SHP77 (cell line): ENCODE data around the gene DMRTB1.

ENCODE experiments used
- DNase-seq, 2 experiments: peaks; one replicate each; lab custom pipeline; 2025; lab: John Stamatoyannopoulos, UW

Gene DMRTB1

DNA sequence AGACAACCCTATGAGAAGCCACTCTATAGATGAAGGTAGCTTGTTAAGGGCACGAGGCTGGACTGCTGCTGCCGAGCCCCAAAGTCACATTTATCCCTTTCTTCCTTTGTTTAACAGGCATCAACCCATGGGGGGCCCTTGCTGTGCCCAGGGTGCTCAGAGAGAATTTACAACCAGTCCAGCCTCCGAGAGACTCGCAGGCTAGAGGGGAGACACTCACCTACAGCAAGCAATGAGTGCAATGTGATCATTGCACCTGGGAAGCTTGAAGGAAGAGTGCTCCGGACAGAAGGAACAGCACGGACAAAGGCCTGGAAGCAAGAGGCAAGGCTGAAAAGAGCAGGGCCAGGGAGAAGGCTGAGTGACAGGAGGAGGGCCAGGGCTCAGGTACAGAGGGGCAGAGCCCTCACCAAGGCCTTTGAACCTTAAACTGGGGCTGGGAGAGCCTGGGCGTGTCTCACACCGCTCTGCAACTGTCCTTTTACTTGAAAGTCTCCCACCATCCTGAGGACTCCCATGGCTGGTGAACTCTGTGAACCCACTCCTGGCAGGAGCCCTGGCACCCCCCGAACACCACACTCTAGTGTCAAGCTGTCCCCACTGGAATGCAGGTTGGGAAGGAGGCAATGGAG lies 27.3 kb downstream of the DMRTB1 start:
- no peak for DNase-seq

DNA sequence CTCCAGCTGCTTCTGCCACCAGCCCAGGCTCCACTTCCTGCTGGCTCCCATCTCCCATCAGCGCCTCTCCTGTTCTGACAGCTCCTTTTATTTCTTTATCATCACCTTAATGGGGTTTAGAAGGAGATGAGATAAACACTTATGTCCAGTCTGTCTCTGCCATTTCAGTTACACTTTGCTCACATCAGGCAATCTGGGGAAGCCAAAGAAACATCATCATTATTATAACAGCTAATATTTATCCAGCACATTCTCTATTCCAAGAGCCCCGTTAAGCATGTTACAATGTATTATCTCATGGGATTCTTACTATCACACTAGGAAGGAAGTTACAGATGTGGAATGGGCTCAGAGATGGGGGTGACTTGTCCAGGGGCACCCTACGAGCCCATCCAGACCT lies 31.2 kb downstream of the DMRTB1 start:
- no peak for DNase-seq

DNA sequence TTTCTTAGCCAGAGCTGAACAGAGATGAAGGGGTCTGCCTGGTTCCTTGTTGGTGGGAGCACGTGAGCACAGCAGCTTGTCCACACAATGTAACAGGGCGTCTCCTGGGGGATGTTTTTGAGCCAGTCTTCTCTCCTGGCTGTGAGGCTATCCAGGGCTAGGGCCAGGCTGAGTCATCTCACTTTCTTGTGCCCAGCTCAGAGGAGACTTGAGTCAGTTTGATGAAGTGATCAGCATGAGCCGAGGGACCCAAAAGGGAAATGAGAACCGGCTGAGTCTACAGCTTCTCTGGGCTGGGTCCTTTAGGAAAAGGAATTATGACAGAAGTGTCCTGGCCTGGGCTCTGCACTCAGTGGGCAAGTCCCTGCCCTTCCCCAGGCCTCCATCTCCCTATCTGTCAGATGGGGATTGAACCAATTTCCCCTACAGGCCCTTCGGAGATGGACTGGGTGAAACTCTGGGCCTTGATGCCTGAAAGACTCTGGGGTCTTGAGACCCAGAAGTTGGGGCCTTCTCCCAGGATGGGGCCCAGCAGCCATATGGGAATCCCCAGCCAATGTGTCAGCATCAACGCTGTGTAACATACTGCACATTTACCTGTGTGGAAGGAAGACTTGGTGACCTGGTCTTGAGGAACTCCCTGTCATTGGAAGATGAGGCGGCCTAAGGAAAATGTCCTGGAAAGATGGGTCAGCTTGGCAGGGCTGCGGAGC lies 36.6 kb downstream of the DMRTB1 start:
- no peak for DNase-seq

DNA sequence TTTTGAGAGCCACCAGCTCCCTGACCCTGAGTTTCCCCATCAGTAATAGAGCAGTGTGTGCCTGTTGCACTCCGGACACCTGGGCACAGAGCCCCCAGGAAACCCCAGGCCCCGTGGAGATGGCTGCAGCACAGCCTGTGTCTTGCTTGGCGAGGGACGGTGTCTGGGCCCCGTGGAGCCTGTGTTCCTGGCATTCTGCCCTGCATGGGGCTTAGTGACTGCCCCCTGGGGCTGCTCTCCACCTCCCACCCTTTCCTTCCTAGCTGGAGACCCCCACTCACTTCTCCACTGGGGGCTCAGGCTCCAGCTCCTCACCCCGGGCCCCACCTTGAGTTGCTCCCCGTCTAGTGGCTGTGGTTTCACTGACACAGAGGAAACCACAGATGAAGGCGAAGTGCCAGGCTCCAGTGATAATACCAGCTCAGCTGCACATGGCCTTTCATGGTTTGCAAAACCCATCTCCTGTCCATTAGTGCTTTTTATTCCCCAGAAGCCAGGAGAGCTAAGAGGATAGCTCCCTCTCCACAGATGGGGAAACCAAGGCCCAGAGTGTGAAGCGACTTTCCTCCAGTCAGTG lies 39.4 kb downstream of the DMRTB1 start:
- no peak for DNase-seq

DNA sequence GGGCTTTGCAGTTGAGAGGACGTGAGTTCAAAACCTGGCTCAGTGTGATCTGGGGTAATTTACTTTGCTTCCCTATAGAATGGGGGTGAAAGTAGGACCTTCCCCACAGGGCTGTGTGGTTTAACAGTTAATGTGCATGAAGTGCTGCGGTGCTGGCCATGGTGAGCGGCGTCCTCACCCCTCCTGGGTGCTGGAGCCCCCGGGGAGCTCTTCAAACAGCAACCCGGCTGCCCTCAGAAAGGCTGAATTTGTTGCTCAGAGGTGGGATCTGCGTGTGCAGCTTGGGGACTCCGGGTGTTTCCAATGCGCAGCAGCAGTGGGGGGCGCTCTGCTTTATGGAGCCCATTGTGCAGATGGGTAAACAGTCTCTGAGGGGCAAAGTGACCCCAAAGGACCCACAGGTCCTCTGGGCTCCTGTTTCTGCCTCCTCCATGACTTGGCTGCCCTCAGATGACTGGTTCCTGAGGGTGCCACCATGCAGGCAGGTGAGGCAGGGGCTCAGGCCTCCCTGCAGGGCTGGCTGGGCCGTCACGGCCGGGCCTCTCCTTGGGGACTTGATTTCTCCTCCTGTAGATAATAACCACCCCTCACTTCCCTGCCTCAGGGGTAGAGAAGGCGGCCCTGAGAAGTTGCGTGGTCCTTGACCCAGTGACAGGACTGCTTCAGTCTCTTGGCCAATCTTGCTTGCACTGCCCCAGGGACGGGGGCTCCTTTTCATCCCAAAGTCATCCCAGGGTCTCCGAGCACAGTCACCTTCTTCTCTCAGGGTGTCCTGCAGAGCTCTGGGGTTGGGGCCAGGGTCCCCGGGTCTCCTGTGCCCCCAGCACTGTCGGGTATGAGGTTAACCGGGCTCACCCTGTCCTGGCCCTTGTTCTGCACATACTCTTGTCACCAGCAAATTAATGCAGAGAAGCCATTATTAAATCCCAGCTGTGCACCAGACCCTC lies 40.3 kb downstream of the DMRTB1 start:
- no peak for DNase-seq

DNA sequence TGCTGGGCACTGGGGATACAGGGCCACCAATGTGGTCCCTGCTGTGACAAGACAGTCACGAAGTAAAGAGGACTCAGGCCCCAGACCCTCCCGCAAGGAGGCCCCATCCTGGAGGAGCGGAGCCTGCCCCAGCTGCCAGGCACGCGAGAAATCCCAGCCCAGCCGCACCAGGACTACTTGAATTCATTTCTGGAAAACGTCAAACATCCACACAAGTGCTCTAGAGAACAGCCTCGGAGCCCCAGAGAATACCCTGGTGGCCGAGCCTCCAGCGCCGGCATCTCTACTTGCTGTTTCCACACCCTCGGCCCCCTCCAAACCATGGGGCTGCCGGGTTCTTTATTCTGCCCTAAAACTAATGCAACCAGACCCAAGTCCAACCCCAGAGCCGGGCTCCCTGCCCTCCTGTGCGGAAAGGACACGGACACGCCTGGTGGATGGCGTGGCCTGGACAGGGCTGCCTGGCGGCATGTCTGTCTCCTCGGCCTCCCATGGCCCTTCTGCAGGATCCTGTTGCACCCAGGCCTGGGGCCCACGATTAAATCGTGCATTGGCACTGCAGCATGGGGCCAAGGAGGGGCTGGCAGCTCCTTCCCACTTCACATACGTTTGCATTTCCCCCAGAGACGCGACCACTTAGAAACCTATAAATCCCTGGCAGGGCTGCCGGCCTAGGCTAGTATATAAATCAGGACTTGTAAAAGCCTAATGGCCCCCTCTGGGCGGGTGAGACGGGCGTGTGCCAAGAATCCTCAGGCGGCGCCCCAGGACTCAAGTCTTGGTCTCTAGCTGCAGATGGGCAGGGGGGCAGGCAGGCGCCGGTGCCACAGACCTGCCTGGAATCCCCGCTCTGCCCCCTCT lies 41.2 kb downstream of the DMRTB1 start:
- DNase-seq, result no peak

DNA sequence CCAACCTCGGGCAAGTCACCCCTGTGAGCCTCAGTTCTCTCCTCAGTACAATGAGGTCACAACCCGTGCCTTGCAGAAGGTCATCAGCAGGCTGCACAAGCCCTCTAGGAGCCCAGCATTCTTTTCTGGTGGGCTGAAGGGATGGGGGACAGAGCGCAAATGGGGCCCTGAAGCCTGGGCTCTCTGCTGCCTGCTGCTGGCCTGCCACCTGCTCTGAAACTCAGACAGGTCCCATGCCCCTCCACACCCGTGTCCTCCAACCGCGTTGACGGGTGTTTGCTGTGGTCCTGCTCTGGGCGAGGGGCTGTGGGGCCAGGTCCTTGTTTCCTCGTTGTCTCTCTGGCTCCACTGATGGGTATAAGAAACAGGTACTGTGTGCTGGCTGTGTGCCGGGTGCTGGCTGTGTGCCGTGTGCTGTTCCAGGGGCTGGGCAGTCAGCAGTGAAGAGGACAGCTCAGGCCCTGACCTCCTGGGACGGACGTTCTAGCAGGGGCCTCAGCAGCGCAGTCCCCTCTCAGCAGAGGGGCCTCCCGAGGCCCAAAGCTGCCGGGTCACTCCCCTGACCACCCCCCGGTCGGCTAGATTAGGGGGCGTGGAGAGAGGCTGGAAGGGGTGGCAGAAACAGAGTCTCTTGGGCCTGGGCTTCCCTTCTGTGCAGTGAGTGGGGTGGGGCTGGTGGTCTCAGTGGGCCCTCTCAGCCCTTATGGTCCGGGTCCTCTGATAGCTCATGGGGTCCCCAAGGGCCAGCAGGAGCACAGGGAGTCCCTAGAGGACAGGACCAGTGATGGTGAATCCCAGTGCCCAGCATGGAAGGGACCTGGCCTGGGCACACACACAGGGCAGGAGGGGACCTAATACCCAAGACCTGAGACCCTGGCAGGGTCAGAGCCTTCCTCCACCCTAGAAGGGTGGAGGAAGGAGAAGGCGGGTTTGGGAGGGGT lies 42.1 kb downstream of the DMRTB1 start:
- no peak for DNase-seq

DNA sequence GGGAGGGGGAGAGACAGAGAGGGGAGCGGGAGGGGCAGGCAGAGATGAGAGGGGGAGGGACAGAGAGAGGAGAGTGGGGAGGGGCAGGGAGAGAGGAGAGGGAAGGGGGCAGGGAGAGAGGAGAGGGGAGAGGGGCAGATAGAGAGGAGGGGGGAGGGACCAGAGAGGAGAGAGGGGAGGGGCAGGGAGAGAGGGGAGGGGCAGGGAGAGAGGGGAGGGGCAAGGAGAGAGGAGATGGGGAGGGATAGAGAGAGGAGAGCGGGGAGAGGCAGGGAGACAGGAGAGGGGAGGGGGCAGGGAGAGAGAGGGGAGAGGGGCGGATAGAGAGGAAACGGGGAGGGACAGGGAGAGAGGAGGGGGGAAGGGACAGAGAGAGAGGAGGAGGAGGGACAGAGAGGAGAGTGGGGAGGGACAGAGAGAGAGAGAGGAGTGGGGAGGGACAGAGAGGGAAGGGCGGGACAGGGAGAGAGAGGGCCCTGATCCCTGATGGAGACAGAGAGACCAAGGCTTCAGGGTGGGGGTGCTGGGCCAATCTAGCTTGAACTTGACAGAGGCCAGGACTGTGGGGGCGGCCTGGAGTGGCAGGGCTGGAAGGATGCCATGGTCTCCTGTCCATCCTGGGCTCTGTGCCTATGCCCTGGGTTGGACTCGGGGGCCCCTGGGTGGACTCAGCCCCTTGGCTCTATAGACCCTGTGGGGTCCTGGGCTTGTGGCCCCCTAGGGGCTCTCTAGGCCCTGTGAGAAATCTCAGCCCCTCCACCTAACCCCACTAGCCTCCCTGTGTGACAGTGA lies 43.6 kb downstream of the DMRTB1 start:
- no peak for DNase-seq

DNA sequence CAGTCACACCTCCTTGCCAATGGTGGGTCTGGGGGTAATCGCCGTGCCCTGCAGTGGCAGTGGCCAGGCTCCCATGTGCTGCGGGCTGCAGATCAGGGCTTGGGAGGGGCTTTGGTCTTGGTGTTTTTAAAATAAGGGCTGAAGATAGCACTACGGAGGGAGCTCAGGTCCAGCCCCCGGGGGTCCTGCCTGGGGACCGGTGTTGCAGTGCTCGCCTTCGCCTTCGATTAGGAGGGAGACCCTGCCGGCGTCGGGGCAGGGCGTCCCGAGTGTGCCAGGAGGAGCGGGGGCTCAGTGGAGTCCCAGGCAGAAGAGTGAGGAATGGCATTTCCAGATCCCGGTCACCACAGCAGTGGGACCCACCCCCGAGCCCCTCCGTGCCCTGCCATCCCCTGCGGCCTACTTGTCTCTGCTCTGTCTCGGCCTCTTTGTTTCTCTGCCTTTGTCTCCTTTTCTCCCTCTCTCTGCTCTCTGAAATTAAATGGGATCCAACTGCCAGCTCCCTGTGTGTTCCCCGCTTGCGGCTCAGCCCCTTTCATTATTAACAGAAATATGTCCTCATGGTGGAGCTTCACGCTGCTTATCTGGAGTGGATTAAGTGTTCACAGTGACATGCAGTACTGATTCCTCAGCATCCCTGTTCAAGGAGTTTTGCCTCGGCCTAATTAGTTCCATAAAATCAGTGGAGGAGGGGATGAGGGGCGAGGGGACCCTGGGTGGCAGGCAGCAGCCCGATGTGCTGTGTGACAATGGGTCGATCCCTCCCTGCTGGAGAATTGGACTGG lies 44.4 kb downstream of the DMRTB1 start:
- DNase-seq, result no peak

DNA sequence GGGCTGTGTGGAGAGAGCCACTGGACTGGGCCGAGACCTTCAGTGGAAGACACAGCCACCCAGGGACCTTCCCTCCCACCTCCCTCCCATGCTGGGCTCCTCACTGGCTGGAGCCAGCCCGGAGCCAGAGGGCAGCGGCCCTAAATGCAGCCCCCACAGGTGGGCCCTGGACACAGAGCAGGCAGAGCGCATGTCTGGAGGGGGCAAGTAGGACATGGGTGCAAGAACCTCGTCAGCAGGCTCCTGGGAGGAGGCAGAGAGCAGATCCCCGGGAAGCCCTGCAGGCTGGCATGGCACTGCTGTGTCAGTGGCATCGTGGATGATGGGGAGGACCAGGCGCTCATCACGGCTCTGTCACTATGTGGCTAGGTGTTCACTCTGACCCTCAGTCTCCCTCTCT lies 45.7 kb downstream of the DMRTB1 start:
- DNase-seq, result no peak

DNA sequence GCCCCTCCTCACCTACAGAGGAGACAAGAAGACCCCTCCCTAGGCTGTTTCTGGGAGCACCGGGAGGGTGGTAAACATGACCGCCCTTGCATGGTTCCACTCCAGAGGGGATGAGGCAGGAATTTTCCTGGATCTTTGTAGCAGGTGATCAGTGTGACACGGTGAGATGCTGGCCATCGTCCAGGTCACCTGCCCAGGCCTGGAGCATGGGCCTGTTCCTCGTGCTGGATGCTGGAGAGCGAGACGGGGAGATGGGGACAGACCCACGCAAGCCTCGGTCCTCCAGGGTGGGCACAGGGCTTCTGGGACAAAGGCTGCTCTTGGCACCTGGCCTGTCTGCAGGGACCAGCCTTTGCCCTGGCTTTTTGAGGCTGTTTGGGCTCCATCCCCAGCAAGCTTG lies 46.2 kb downstream of the DMRTB1 start:
- DNase-seq, result no peak

DNA sequence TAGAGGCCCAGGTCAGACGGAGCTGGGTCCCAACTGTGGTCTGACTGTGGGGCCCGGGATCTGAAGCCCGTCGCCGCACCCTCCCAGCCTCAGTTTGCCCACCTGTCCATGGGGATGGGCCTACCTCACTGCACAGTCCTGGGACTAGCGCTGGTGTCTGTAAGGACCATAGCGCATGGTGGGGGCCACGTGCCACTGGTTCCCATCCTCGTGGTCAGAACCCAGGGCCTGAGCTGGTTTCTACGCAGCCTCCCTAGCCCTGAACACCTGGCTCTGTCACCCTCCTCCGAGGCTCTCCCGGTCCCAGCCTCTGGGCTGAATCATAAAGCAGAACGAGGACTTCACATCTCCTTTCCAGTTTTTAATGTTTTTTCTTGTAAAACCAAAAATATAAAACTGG lies 46.7 kb downstream of the DMRTB1 start:
- DNase-seq, result no peak

DNA sequence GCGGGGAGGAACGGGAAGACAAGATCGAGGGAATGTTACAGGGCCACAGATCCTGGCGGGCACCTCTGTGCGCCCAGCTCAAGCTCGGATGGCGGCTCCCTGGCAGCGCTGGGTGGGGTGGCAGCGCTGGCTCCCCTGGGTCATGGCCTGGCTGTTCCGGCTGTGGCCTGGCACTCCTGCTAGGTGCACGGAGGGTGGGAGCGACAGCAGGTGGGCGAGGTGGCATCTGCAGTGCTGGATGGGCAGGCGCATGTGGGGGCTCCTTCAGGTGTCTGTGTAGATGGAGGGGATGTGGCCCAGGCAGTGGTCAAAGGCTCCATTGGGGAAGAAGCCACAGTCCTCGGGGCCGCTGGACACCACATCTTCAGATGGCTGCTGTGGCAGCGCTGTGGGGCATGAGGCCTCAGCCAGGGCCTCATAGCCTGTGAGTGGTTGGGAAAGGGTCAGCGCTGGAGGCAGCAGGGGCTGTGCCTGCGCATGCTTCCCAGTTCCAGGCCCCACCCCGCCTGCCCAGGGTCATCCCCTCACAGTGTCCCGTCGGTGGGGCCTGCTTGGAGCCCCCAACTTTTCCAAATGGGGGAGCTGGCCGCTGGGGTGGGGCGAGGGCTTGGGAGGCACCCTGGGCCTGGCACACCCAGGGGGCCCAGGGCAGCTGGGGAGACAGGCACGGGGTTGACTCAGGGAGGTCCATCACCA lies 47.3 kb downstream of the DMRTB1 start:
- no peak for DNase-seq

DNA sequence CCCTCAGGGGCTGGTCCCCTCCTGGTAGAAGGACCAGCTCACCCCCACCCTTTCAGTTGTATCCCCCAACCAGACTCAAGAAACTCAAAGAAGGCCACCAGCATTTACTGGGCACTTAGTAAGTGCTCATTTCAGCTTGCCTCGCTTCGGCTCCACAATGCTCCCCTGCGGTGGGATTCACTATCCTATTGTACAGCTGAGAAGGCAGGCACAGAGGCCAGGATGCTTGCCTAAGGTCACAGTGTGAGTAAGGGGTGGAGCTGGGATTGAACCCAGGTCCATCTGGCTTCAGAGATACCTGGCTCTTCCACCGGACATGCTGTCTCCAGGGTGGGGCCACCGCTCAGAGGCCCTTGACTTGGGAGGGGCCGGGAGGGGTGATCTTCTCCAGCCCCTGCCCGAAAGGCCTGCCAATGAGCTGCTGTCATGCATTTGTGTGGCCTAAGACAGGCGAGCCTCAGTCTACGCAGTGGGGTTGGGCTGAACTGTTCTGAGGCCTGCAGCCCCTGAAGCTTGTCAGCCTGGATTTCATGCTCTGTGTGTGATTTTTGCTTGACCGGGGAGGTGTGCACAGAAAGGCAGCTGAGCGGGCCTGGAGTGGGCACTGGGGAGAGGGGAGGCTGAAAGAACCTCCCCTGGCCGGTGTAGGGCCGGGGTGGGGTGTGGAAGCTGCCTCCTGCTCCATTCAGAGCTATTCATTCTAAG lies 48.1 kb downstream of the DMRTB1 start:
- DNase-seq, result no peak

DNA sequence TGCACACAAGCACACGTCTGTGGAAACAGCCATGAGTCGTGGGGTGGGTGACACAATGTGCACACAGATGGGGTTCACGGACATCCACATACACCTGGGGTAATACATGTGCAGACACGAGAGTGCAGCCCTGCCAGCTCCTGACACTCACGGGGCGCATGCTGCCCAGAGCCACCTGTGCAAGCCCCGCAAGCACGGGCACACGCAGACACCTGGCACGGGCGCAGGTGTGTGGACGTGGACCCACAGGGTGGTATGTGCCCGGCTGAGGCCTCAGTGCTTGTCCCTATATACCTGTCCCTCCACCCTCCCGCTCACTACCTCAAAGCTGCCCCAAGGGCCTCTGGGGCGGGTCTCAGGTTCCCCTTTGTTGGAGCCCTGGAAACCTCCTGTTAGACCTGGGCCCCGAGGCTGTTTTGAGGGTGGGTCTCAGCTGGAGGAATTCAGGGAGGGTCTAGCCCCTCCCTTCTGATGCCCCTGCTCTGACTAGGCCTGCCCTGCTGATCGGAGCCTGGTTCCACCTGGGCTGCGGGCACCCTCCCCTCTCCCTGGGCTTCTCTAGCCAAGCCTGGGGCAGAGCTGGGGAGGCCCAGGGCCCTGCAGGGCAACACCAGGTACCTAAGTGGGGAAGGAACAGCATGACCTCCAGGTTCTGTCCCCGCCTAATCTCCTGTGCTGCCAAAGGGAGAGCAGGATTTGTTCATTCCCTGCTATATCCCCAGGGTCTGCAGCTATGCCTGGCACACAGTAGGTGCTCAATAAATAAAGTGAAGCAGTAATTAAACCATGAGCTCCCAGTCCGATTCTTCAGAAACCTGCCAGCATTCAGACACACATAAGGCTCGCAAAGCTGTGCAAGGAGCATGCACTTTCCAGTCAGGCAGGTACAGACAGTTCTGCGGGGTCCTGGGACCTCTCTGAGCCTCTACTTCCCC lies 49.1 kb downstream of the DMRTB1 start:
- DNase-seq, result no peak

DNA sequence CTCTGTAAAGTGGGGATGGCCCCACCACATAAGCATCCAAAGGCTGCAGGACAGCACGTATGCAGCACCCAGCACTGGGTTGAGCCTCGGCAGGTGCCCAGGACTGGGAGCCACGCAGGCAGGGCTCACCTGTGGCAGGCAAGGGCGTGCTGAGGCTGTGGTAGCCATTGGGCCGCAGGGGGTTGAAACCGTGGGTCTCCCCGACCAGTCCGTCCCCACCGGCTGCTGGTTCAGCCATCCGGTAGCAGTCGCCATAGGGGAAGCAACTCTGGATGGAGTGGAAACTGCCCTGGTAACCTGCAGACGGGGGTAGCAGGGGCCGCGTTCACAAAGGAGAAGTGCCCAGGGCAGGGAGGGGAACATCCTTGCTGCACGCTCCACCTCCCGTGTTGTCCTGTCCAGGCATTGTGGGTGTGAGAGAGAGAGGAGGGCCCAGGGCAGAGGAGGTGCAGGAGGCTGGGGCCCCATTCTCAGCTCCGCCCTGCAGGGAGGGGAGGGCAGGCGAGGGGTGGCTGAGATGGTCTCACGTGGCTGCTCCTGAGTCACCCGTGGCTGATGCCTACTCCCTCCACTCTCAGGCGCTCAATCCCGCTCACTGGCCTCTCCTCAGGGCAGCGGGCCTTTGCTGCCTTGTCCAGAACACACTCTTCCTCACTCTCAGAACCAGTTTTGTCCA lies 49.9 kb downstream of the DMRTB1 start:
- DNase-seq, result no peak
